GM12878 (cell line): ENCODE results near the gene CCR3. TPM values are rescaled to one million over a fixed set of nuclear protein-coding genes. Genes with fewer than 3 reads are reported as not detected.

Source experiments
- ATAC-seq: fragments of 200-7000 bp; cut with Tn5 transposase; 3 replicates; pipeline ENCODE4 v1.9.1; 2020; ENCODE audit warnings: mild to moderate bottlenecking, moderate library complexity
- BruUV-seq: library from RNA; stranded (reverse); fragments of 400-500 nt; replicated peaks from 2 replicates; lab custom pipeline; 2021; lab: Mats Ljungman, UMichigan
- CTCF ChIA-PET: fragments of 300-600 bp; sonication (Branson Sonifier 250); formaldehyde crosslinking; extraction: SDS; loops from one replicate; lab custom pipeline; 2021; ENCODE audit warnings: inconsistent platforms; lab: Yijun Ruan, JAX
- POLR2A ChIA-PET: fragments of 350-600 bp; formaldehyde crosslinking; extraction: SDS; loops from one replicate; lab custom pipeline; 2021; ENCODE audit warnings: inconsistent platforms; lab: Charles Lee
- RAD21 ChIA-PET: fragments of 300-600 bp; sonication (Branson Sonifier 250); formaldehyde crosslinking; loops from one replicate; lab custom pipeline; 2023; ENCODE audit warnings: antibody characterized with exemption; ENCODE audit not compliant: unreplicated experiment; lab: Charles Lee
- SMC1A ChIA-PET: fragments of 300-600 bp; sonication (Branson Sonifier 250); formaldehyde crosslinking; loops from one replicate; lab custom pipeline; 2023; ENCODE audit not compliant: unreplicated experiment, uncharacterized antibody; lab: Charles Lee
- DNase-seq: peaks from one replicate; pipeline ENCODE4 v3.0.0-alpha.2; 2011; ENCODE audit warnings: low read depth, low spot score
- FAIRE-seq: peaks from 3 replicates; lab custom pipeline; 2011; peaks lifted over from hg19 to GRCh38; lab: Jason Lieb, UNC
- H2AFZ ChIP-seq: 2 replicates; pipeline ENCODE4 v1.6.0; 2011; ENCODE audit warnings: low read depth, low read length, control low read depth; ENCODE audit not compliant: control insufficient read depth
- H3K27ac ChIP-seq: 2 replicates; pipeline ENCODE4 v1.5.1; 2011; ENCODE audit warnings: control low read depth; ENCODE audit not compliant: control insufficient read depth, insufficient read depth
- H3K27me3 ChIP-seq, 2 experiments: replicated peaks in 1 of 2; 2 replicates each; pipeline versions ENCODE4 v1.6.0 to v1.6.1; 2011; ENCODE audit warnings: low read length in 1 of 2; ENCODE audit not compliant: control insufficient read depth in 2 of 2, insufficient read depth in 2 of 2
- H3K36me3 ChIP-seq, 2 experiments: 2 replicates each; pipeline ENCODE4 v1.5.1; 2011; ENCODE audit warnings: low read length in 1 of 2; ENCODE audit not compliant: control insufficient read depth in 2 of 2, insufficient read depth in 2 of 2
- H3K4me1 ChIP-seq: 2 replicates; pipeline ENCODE4 v1.6.1; 2011; ENCODE audit warnings: mild to moderate bottlenecking, low read length, moderate library complexity, mixed read lengths; ENCODE audit not compliant: control insufficient read depth, insufficient read depth
- H3K4me2 ChIP-seq: 2 replicates; pipeline ENCODE4 v1.6.0; 2011; ENCODE audit warnings: control low read depth; ENCODE audit not compliant: control insufficient read depth, insufficient read depth
- H3K4me3 ChIP-seq: fragments of 200-600 bp; sonication (generic); 2 replicates; pipeline ENCODE4 v1.5.1; 2016
- H3K79me2 ChIP-seq: 2 replicates; pipeline ENCODE4 v1.6.0; 2011; ENCODE audit warnings: low read length; ENCODE audit not compliant: control insufficient read depth, insufficient read depth
- H3K9ac ChIP-seq: 2 replicates; pipeline ENCODE4 v1.8.0; 2011; ENCODE audit warnings: low read length, control low read depth, mixed read lengths; ENCODE audit not compliant: control insufficient read depth, insufficient read depth
- H3K9me3 ChIP-seq: replicated peaks from 3 replicates; pipeline ENCODE4 v1.5.1; 2011; ENCODE audit warnings: mild to moderate bottlenecking, low read length; ENCODE audit not compliant: control insufficient read depth, insufficient read depth
- H4K20me1 ChIP-seq: 2 replicates; pipeline ENCODE4 v1.6.0; 2011; ENCODE audit not compliant: control insufficient read depth, insufficient read depth
- ATF3 ChIP-seq: IDR thresholded peaks from 2 replicates; pipeline ENCODE4 v1.6.1; 2011; ENCODE audit warnings: low read depth, mild to moderate bottlenecking, low read length, moderate library complexity, borderline replicate concordance; ENCODE audit errors: extremely low read depth
- ETV6 ChIP-seq, 2 experiments: fragments of 450-650 bp in 1 of 2; IDR thresholded peaks in 1 of 2; conservative IDR thresholded peaks in 1 of 2; 2 replicates each; pipeline ENCODE4 v1.6.1; 2014; ENCODE audit warnings: antibody characterized with exemption in 1 of 2, borderline replicate concordance in 1 of 2, low read depth in 1 of 2, mild to moderate bottlenecking in 1 of 2, moderate library complexity in 1 of 2
- FOXK2 ChIP-seq: fragments of 450-650 bp; IDR thresholded peaks from 2 replicates; pipeline ENCODE4 v1.6.1; 2017; ENCODE audit warnings: mild to moderate bottlenecking, moderate library complexity
- RELB ChIP-seq: fragments of 450-650 bp; IDR thresholded peaks from 2 replicates; pipeline ENCODE4 v1.6.1; 2017; ENCODE audit warnings: low read depth, mild to moderate bottlenecking, moderate library complexity
- SREBF1 ChIP-seq: IDR thresholded peaks from 2 replicates; pipeline ENCODE4 v1.6.1; 2012; ENCODE audit warnings: mild to moderate bottlenecking, low read length
- SREBF2 ChIP-seq: IDR thresholded peaks from 2 replicates; pipeline ENCODE4 v1.6.1; 2012; ENCODE audit warnings: mild to moderate bottlenecking, low read length
- STAT1 ChIP-seq: fragments of 450-650 bp; conservative IDR thresholded peaks from 2 replicates; pipeline ENCODE4 v1.6.1; 2014; ENCODE audit warnings: antibody characterized with exemption, mild to moderate bottlenecking
- USF2 ChIP-seq: IDR thresholded peaks from 2 replicates; pipeline ENCODE4 v1.6.1; 2011; ENCODE audit warnings: low read depth, low read length, improper control_type of control experiment, borderline replicate concordance
- WRNIP1 ChIP-seq: IDR thresholded peaks from 2 replicates; pipeline ENCODE4 v1.6.1; 2011; ENCODE audit warnings: low read depth, low read length, improper control_type of control experiment, borderline replicate concordance
- ZBTB11 ChIP-seq: fragments of 450-650 bp; formaldehyde crosslinking; IDR thresholded peaks from 2 replicates; pipeline ENCODE4 v1.5.0; 2022; ENCODE audit warnings: mild to moderate bottlenecking, missing genetic modification characterization
- ZNF622 ChIP-seq: fragments of 450-650 bp; IDR thresholded peaks from 2 replicates; pipeline ENCODE4 v1.6.1; 2017; ENCODE audit warnings: mild to moderate bottlenecking, inconsistent platforms
- WGBS: methylation state at CpG from one replicate; pipeline ENCODE4 v1.1.6; 2016; ENCODE audit warnings: low lambda C conversion rate; ENCODE audit not compliant: insufficient replicate concordance, insufficient coverage; ENCODE audit errors: missing lambda C conversion rate; 5-methylcytosine and 5-hydroxymethylcytosine counted together
- in situ Hi-C: fragments of 300-500 bp; cut with MboI; formaldehyde crosslinking; loops from 9 replicates; pipeline ENCODE4 v1.14.3; 2018; ENCODE audit warnings: mixed read lengths
- intact Hi-C: fragments of 100-400 bp; cut with micrococcal nuclease; formaldehyde crosslinking; loops from one replicate; pipeline ENCODE4 v1.14.2; 2022; ENCODE audit not compliant: unreplicated experiment
- polyA plus RNA-seq, 11 experiments: library from polyadenylated mRNA; depleted of rRNA in 4 of 11; unstranded in 6 of 11; stranded (reverse) in 5 of 11; fragments of >200 nt; fragmentation: Nextera tagmentation in 4 of 11; fragmentation: Illumina TruSeq in 1 of 11; extraction: Ambion mirVana in 4 of 11; extraction: Trizol in 1 of 11; gene quantifications; 1 replicate in 1 of 11; 2 replicates in 10 of 11; pipeline versions ENCODE4 v1.2.1 to v1.2.3, GENCODE V29; 2011 to 2016; ENCODE audit warnings: inconsistent platforms in 2 of 11, missing spikeins in 2 of 11, low read depth in 1 of 11
- total RNA-seq, 4 experiments: library from RNA; depleted of rRNA in 3 of 4; stranded (reverse); fragments of >200 nt in 3 of 4; fragmentation: Illumina TruSeq in 1 of 4; extraction: Trizol in 1 of 4; gene quantifications; 2 replicates each; pipeline versions ENCODE4 v1.2.1 to v1.2.3, GENCODE V29; 2013 to 2021

CCR3 gene
- total and polyA plus RNA-seq, 10 of the 15 experiments (the other 5 are each of a cell fraction or from before 2014, with no cell fraction given) = 0.13 to 0.78 (median 0.41) TPM; not detected in 1

- DNase-seq (no peak), FAIRE-seq (no peak)
- ChIA-PET SMC1A (no interaction called here), POLR2A (no interaction called here), RAD21 (no interaction called here)
- in situ Hi-C loops = no loop called here
- Histone ChIP-seq H2AFZ (no peak overlapping the region), H3K9ac (no peak overlapping the region), H3K27me3 (no peaks in the 10 kb centered on the region), H3K36me3 (no peaks in the 10 kb centered on the region), H3K4me1 (no peaks in the 10 kb centered on the region; the same call in 1 of the 2 replicates), H3K79me2 (no peaks in the 10 kb centered on the region), H3K27ac (no peak overlapping the region)
- intact Hi-C loops = no loop called here
- WGBS = 40% methylated on average over 2 of the region's 2 CpGs
- TF ChIP-seq SREBF2 = no peak
- TF ChIP-seq ATF3 = no peak
- no peak for TF ChIP-seq STAT1
- no peak for TF ChIP-seq USF2
- TF ChIP-seq FOXK2 = no peak
- no peak for TF ChIP-seq ZNF622
- TF ChIP-seq ZBTB11 = no peak
- no peak for TF ChIP-seq WRNIP1
- TF ChIP-seq SREBF1 = no peak
- no peak for TF ChIP-seq RELB
- TF ChIP-seq ETV6 (conservative IDR thresholded peaks at IDR 0.05 in 1 of 2, IDR thresholded peaks at IDR 0.05 in 1 of 2; ENCODE audit: borderline replicate concordance in 1 of 2, low read depth in 1 of 2) = no peak
- TF ChIP-seq, all 136 proteins: peak for 0
- peaks cover 6% of the 10 kb centered on the region; the same call in 2 of the 3 replicates for H3K9me3 ChIP-seq
- H3K4me2 ChIP-seq = no peak overlapping the region
- no TSS peak for BruUV-seq
- no peak overlapping the region for H3K4me3 ChIP-seq
- no peak for ATAC-seq
- CTCF ChIA-PET = no interaction called here
- H4K20me1 ChIP-seq = no peaks in the 10 kb centered on the region
These were observed 16.3 kb downstream of the CCR3 start for GRCh38 chr3:46258525-46258924.
